Fibroblast of skin of abdomen (primary cell): ENCODE results near the gene GATA2.

ENCODE experiments used
- DNase-seq: peaks from one replicate; pipeline ENCODE4 v3.0.0-alpha.2; 2013

Gene GATA2

DNA sequence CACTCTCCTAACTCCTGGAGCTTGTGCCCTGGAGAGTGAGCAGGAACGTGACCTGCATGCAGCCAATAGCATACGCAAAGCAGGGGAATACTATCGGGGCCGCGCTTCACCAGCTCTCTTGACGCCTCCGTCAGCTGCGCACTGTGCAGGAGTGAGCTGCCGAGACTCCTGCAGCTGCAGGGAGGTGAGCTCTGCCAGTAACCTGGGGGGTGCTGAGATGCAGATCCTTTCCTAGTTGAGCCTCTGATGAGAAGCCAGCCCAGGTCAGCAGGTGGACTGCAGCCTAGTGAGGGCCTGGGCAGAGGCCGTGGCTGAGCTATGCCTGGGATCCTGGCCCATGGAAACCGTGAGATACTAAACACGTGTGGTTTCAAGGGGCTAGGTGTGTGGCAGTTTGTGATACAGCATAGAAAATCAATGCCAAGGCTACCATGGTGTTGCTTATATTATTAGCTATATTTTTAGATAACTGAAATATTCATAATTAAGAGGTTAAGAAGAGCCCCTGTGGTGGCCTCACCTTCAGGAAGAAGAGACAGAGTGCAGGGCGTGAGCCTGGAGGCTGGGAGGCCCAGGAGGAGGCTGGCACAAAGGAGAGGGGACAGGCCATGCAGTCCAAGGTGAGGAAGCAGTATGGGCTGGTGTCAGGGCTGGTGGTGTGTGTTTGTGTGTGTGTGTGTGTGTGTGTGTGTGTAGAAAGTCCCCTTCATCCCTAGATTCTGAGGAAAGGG is 20.4 kb downstream of the GATA2 start:
- DNase-seq: no peak

DNA sequence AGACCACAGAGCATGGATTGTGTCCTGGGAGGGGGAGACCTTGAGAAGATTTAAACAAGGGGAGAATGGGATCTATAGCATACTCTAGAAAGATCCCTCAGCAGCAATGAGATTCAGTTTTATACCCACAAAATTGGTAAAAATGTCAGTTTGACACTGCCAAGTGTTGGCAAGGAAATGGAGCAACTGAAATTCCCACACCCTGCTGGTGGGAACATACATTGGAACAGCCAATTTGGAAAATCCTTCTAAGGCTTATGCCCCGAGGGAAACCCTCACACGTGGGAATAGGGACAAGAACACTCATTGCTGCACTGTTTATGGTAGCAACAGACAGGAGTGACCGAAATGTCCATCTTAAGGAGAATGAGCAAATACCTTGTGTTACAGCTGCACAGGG is 21.3 kb downstream of the GATA2 start:
- DNase-seq: no peak

DNA sequence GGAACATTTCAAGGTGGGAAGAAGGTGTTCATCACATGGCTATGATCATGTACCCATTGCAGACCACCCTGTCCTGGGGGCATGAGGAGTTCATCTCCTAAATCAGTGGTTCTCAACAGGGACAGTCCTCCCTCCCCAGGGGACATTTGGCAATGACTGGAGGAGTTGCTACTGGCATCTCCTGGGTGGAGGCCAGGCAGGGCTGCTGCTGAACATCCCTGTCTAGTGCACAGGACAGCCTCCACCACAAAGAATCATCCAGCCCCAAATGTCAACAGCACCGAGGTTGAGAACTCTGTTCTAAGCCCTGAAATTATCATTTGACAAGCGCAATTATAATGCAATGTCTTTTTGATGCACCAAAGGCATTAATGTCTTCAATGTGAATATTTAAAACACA is 21.9 kb downstream of the GATA2 start:
- no peak for DNase-seq

DNA sequence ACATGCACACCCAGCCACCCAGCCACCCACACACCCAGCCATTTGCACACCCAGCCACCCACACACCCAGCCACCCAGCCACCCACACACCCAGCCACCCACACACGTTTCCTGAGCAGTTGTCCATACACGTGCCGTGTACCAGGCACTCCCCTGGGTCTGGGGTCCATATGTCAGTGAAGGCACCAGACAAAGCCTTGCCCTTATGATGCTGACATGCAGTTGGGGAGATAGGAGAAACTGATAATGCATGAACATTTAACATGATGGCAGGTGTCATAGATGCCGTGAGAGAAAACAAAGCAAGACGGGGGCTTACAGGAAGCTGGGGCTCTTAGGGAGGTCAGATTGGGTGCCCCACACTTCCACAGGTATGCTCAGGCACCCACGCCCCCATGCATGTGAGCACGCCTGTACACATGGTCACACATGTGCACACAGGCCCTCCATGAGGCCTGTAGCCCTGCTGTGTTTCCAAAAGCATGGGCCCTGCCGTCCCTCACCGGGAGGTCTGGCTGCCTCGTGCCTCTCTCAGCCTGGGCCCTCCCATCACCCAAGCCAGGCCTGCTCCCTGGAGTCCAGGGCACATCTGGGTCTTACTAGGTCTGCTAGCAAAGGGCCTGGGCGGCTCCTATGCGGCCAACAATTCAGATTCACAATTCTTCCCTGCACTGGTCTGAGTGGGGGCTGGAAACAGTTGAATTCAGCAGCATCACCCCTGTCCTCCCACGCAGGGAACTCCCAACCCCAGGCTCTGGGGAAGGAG is 22.7 kb downstream of the GATA2 start:
- DNase-seq: no peak

DNA sequence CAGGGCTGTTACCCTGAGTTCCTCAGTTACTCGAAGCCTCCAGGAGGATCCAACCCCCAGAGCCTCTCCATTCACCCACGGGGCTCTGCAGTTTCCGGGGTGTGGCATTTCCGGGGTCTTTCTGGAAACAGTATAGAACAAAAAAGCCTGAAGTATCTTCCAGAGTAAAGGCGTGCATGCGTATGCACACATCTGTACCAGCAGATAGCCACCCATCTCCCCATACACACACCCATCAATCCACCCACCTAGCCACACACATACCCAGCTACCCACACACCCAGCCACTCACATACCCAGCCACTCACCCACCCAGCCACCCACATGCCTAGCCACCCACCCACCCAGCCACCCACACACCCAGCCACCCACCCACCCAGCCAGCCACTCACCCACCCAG is 23.4 kb downstream of the GATA2 start:
- DNase-seq: no peak

DNA sequence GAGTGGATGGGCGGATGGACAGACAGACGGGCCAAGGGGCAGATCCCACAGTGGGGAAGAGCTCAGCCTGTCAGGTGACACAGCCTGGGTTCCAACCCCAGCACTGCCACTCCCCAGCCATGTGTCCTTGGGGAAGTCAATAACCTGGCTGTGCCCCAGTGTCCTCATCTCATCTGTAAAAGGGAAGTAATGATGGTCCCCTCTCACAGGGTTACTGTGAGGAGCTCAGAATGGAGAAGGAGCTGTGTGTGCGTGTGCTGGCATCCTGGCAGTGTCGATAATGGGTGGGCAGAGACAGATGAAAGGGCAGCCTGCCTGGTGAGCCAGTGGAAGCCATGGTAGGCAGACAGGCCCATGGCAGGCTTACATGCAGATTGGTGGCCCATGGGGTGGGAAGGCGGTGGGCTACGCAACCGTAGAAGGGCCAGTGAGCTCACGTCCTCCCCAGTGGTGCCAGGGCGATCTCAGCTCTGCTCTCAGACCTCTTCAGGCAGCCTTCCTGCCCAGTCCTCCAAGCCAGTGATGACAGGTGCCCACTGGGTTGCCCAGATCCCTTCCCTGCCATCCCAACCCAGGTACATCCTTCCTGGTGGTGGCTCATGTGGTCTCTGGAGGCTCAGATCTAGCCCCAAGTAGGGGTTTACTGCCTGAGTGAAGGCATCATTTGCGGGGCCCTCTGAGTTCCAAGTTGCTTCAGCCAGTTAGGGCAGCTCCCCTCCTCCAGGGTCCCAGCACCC is 24.0 kb downstream of the GATA2 start:
- no peak for DNase-seq

DNA sequence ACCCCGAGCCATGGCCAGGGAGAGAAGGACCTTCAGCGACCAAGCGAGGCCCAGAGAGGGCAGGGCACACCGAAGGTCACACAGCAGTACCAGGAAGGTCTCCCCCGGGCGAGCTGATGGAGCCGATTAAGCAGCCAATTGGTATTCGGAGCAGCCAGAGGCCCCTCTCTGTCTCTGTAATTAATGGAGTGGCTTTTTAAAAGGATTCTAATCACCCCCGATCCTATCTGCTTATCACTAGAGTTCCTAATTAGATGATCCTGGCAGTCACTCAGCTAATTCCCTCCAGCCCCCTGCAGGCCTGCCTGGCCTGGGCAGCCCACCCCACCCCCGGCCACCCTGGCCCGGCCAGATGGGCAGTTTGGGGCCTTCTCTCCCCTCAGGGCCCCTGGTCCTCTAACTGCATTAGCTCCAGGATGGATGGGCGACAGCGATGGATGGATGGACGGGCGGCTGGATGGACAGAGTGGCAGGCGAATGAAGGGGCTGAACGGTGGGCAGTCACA is 24.7 kb downstream of the GATA2 start:
- DNase-seq: no peak

DNA sequence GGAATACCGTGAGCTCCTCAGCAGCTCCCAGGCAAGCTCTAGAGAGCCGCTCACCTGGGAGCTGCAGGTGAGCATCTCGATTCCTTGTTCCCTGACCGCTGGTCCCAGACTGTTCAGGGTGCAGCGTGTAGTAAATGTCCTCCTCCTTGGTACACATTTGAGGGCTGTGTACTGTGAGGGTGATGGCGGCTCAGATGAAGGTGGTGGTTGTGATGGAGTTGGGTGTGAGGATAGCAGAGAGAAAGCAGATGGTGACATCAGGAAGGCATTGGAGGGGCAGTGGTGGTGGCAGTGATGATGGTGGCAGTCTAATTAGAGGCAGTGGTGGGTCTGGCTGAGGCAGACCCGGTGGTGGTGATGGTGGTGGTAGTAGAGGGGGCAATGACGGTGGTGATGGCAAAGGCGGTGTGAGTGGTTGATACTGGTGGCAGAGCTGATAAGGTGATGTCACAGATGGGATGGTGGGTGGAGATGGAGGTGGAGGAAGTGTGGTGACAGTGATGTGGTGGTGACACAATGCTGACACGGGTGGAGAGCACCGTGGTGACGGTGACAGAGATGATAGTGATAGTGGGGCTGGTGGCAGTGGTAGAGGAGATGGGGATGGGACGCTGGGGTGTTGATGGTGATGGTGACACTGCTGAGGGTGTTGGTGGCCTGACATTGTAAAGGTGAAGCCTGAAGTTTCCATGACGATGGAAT is 26.0 kb downstream of the GATA2 start, which contains the start of gene DNAJB8:
TSS of gene DNAJB8 (minus strand) at position 51 of the 702 bp plus-strand sequence. CDS start 3,645 bp downstream, outside the sequence.
- no peak for DNase-seq

DNA sequence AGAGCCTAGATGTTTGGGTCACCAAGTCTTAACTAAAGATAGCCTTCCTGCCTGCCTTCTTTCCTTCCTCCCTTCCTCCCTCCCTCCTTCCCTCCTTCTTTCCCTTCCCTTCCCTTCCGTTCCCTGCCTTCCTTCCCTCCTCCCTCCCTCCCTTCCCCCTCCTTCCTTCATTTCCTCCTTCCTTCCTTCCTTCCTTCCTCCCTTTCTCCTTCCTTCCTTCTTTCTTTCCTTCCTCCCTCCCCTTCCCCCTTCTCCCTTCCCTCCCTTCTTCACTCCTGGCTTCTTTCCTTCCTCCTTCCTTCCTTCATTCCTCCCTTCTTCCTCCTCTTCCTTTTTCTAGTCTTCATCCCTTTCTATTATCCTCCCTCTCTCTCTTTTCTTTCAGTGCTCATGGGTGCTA is 28.3 kb downstream of the GATA2 start:
- no peak for DNase-seq

DNA sequence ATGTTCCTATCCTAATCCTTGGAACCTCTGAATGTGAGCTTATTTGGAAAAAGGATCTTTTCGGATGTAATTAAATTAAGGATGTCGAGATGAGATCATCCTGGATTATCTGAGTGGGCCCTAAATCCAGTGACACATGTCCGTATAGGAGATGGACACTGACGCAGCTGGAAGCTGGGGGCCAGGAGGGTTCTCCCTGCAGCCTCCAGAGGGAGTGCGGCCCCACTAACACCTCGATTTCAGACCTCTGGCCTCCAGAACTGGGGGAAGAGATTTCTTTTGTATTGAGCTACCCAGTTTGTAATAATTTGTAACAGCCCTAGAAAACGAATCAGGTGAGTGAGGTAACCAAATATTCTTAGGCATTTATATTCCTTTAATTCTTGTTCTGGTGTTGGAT is 28.8 kb downstream of the GATA2 start:
- DNase-seq: no peak

DNA sequence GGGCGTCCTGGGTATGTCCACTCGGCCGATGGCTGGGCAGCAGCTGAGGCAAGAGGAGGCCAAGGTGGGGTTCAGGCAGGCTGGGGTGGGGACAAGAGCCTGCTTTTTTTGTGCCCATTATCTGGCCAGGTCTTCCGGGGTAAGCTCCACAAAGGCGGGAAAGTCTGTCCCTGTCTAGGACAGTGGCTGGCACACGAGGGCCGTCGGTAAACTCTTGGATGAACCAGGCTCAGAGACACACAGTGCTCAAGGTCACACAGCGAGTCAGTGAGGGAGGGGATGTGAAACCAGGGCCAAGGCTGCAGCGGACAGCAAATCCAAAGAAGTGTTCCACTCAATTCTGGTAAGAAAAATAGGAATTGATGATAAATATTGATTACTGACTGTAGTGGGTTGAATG is 29.2 kb downstream of the GATA2 start:
- no peak for DNase-seq

DNA sequence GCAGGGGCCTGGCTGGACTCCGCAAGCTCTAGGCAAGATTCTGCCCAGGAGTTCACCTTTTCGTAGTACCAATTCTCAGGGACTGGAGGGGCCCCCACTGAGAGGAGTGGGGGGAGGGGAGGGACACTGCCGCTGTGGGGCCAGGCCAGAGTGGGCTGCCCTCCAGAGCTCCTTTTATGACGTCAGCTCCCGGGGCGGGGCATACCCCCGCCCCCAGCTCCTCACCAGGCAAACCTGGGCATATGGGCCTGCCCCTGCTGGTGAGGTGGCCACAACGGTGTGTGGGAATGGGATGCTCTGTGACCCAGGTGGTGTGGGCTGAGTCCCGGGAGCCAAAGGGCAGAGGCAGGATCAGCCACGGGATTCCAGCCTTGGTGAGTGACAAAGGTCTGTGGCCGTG is 29.6 kb downstream of the GATA2 start:
- DNase-seq: no peak

DNA sequence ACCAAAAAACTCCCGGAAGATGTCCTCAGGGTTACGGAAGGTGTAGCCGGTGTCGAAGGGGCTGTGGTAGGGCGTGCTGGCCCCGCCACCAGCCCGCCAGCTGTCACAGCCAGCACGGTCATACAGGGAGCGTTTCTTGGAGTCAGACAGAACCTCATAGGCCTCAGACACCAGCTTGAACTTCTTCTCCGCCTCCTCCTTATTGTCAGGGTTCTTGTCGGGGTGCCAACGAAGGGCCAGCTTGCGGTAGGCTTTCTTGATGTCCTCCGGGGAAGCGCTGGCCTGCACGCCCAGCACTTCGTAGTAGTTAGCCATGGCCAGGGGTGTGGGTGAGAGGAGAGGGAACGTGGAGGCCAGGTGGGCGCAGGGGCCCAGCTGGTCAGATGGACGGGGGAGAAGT is 30.1 kb downstream of the GATA2 start:
- DNase-seq: no peak

DNA sequence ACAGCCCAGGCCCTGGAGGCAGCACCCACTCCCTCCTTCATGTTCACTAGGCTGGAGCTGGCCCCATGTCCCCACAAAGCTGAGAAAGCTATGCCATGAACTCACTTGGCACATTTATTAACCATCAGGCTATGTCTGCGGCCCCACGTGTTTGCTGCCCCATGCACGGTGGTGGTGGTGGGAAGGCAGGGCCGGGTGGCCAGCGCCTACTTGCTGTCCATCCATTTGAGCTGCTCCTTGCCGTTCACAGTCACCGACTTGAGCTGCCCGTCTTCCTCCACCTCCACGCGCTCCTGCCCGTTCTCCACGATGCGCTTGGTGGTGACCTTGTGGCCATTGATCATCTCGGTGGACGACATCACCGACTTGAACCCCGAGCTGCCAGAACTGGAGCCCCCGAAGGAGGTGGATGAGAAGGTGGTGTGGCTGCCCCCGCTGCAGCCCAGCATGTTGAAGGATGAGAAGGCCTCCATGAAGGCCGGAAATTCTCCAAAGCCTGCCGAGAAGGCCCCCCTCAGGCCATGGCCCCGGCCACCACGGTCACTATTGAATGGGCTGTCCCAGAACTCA is 30.6 kb downstream of the GATA2 start:
- no peak for DNase-seq

DNA sequence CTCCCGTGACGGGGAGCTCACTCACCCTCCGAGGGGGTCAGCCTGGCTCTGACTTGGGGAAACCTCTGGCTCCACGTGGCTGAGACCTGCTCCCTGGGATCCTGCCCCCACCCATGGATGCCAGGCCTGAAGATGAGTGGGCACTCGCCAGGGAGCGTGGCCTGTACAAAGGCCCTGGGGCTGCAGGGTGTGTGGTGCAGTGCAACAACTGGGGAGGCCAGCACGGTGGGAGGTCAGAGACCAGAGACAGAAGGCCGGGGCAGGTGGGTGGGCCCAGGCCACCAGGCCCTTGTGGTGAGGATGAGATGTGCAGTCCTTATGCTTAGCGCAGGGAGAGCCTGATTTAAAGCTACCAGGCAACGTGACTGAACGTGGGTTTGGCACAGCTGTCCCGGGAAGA is 31.3 kb downstream of the GATA2 start:
- no peak for DNase-seq

DNA sequence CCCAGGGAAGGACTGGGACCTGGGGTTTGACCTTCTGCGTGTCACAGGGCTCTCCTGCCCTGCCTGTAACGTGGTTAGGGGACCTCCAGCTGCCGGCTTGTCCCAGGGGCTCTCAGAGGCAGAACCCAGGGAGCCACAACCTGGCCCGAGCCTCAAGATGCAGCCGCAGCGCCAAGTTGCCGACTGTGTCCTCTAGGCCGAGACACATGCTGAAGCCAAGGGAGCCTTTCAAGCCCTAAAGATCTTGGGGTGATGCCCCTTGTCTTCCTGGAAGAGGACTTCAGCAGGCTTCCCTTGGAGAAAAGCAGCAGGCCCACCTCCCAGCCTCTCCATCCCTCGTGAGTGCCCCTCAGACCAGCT is 33.6 kb downstream of the GATA2 start:
- DNase-seq: no peak

DNA sequence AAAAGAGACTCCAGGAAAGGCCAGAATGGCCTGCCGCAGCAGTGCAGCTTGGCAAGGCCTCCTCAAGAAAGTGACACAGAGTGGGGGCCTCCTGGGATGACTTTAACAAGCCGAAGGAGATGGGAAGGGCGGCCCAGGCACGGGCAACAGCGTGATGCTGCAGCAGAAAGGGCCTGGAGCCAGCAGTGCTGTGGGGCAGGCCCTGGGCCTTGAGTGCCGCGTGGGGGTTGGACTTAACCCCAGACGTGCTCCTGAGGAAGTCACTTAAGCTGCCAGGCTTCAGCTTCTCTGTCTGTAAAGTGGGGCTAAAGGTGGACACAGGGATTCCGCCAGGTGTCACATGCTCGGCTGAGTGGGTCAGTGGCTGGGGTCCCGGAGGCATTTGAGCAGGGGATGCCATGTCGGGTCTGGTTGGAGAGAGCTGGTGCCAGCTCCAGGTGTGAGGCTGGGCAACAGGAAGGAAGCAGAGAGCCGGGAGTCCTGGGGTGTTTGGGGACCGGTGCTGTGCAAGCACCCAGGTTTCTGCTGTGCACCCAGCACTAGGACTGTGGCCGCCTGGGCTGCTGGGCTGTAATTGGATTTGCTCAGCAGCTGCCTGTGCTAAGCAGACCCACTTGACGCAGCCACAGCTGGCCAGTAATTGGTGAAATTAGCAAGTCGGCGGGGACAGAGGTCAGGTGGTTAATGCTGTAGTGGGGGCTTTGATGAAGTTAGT is 34.1 kb downstream of the GATA2 start:
- DNase-seq: no peak

DNA sequence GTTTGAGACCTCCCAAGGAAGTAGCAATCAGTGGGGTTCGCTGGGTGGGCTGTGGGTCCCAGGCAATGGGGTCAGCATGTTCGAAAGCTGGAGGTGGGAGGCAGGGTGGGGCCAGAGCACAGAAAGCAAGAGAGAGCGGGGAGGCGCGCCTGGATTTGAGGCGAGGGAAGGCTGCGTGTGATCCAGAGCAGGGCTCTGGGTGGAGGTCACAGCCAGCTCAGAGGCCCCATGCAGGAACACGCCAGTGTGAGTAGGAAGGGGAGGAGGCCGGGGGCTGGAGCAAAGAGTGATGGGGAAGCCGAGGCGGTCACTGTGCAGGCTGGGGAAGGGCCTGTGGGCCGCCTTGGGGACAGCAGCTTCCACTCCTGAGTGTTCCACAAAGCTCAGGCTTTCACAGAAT is 35.1 kb downstream of the GATA2 start:
- DNase-seq: no peak

DNA sequence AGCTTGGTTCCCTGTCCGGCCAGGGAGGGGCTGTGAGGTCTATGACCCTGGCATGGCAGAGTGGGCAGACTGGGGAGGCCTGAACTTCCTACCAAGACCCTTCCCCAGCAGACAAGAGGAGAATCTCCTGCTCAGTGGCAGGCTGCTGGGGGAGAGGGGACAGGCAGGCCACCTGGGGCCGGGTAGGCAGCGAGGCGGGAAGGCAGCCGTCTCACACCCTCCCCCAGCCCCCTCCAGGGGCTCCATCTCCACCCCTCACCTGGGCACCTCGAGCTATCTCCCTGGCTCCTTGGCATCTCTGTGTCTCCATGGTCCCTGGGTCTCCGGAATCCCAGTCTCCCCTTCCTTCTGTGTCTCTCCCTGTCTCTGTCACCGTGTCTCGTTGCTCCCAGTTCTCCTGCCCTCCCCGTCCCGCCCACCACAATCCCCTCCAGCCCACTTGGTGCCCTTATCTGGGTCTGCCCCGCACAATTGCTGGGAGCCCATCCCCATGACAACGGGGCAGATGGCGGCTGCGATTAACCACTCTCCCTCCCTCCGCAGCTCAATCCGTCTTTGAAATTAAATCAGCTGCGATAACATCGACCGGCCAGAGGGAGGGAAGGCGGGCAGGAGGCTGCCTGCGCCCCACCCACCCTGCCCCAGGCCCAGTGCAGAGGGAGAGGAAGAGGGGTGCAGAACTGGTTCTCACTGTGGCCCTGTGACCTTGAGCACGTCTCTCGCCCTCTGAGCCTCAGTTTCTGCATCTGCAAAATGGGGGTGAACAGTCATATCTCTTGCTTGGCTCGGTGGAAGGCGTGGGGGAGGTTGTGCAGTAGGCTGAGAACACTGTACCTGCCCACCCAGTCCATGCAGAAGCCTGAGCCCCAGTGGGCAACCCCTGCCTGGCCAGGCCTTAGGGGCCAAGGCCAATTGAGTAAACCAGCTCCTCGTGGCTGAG is 36.0 kb downstream of the GATA2 start:
- DNase-seq: no peak
